ENCODE measurements around the gene FBXL17. TPM values are rescaled to one million over a fixed set of nuclear protein-coding genes. Genes with fewer than 3 reads are reported as not detected.

The FBXL17 gene
- total RNA-seq, 1 donor from 2014 or later: 12.7 TPM

DNA sequence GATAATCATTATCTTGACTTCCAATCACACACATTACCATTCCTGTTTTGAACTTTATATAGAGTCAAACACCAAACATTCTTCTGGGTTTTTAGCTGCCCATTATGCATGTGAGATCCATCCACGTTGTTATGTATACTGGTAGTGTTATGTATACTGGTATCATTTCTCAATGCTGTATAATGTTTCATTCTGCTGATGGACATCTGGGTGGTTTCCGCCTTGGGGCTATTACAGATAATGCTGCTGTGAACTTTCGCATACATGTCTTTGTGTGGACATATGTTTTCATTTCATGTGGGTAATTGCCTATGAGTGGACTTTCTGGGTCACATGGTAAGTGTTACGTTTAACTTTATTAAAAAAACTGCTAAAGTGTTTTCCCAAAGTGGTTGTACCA lies 493.4 kb downstream of the FBXL17 start:
- no peak overlapping the region for H3K27ac ChIP-seq (ENCODE audit: low read depth, low read length)
- Mint-ChIP-seq H3K4me3 (ENCODE audit: unreplicated experiment) (no peak overlapping the region), H3K9me3 (ENCODE audit: unreplicated experiment) (no peaks in the 10 kb centered on the region), H3K4me1 (ENCODE audit: low read depth, unreplicated experiment) (peaks cover 7% of the 10 kb centered on the region), H3K27ac (ENCODE audit: unreplicated experiment) (no peak overlapping the region), H3K27me3 (ENCODE audit: low read depth, unreplicated experiment) (no peaks in the 10 kb centered on the region), H3K36me3 (ENCODE audit: low read depth, unreplicated experiment) (no peaks in the 10 kb centered on the region)
- H4K20me1 ChIP-seq (ENCODE audit: insufficient read depth, low read length): no peaks in the 10 kb centered on the region
- no peak overlapping the region for H3K9ac ChIP-seq (ENCODE audit: low read length)
- H3K4me3 ChIP-seq (ENCODE audit: insufficient read depth, low read depth, low read length): no peak overlapping the region
- FAIRE-seq (no peak), DNase-seq (ENCODE audit: low read depth) (no peak)
- H3K79me2 ChIP-seq (ENCODE audit: insufficient read depth, low read length): no peaks in the 10 kb centered on the region
- H2AFZ ChIP-seq (ENCODE audit: low read depth, low read length): no peak overlapping the region
- H3K4me2 ChIP-seq (ENCODE audit: low read length): no peak overlapping the region
- H3K9me3 ChIP-seq (ENCODE audit: insufficient read depth, low read depth, low read length): no peaks in the 10 kb centered on the region
- no peaks in the 10 kb centered on the region for H3K36me3 ChIP-seq (ENCODE audit: insufficient read depth, low read length)
- H3K4me1 ChIP-seq (ENCODE audit: insufficient read depth, low read length): no peaks in the 10 kb centered on the region
- H3K27me3 ChIP-seq (ENCODE audit: insufficient read depth, low read length): no peaks in the 10 kb centered on the region
- no peak for TF ChIP-seq EZH2 (IDR thresholded peaks at IDR 0.05; ENCODE audit: insufficient read depth, low read length)
- TF ChIP-seq, protein P1, sequence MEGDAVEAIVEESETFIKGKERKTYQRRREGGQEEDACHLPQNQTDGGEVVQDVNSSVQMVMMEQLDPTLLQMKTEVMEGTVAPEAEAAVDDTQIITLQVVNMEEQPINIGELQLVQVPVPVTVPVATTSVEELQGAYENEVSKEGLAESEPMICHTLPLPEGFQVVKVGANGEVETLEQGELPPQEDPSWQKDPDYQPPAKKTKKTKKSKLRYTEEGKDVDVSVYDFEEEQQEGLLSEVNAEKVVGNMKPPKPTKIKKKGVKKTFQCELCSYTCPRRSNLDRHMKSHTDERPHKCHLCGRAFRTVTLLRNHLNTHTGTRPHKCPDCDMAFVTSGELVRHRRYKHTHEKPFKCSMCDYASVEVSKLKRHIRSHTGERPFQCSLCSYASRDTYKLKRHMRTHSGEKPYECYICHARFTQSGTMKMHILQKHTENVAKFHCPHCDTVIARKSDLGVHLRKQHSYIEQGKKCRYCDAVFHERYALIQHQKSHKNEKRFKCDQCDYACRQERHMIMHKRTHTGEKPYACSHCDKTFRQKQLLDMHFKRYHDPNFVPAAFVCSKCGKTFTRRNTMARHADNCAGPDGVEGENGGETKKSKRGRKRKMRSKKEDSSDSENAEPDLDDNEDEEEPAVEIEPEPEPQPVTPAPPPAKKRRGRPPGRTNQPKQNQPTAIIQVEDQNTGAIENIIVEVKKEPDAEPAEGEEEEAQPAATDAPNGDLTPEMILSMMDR (IDR thresholded peaks at IDR 0.05; ENCODE audit: insufficient read depth, low read depth, low read length): no peak

DNA sequence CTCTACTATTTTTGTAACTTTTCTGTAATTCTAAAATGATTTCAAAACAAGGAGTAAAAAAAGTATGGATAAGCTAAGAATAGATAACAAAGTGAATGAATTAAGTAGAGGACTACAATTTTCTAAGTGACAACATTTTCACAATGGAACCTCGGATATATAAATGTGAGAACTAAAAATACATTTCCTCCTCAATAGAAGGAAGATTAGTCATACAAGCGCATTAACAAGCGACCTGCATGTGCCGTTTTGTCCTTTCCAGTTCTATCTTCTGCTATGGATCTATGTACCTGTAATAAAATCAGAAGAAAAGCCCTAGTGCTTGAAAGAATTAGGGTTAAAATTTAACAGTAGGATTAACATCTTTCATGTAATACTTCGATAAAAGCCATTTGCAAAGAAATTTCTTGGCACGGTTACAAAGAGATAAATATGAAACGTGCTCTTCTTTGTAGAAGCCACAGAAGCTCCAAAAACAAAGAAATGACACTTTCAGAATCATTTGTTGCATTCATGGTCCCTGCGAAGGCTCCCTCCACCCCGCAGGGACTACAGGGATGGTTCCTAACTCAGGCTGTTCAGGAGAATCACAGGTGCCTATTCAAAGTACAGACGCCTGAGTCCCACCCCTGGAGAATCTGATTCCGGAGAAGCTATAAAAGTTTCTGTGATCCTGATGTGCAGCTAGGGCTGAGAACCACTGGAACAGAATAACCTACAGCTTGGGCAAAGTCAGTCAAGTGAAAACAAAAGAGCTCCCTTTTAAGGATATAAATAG lies 494.5 kb downstream of the FBXL17 start:
- DNase-seq (ENCODE audit: low read depth) (no peak), FAIRE-seq (peak; percentile 58)
- Histone ChIP-seq H3K36me3 (ENCODE audit: insufficient read depth, low read length) (no peaks in the 10 kb centered on the region), H2AFZ (ENCODE audit: low read depth, low read length) (no peak overlapping the region), H4K20me1 (ENCODE audit: insufficient read depth, low read length) (no peaks in the 10 kb centered on the region), H3K27ac (ENCODE audit: low read depth, low read length) (no peak overlapping the region), H3K27me3 (ENCODE audit: insufficient read depth, low read length) (no peaks in the 10 kb centered on the region), H3K9ac (ENCODE audit: low read length) (no peak overlapping the region), H3K79me2 (ENCODE audit: insufficient read depth, low read length) (no peaks in the 10 kb centered on the region), H3K9me3 (ENCODE audit: insufficient read depth, low read depth, low read length) (no peaks in the 10 kb centered on the region), H3K4me3 (ENCODE audit: insufficient read depth, low read depth, low read length) (no peak overlapping the region), H3K4me2 (ENCODE audit: low read length) (no peak overlapping the region), H3K4me1 (ENCODE audit: insufficient read depth, low read length) (no peaks in the 10 kb centered on the region)
- Mint-ChIP-seq H3K9me3 (ENCODE audit: unreplicated experiment) (no peaks in the 10 kb centered on the region), H3K27ac (ENCODE audit: unreplicated experiment) (no peak overlapping the region), H3K4me3 (ENCODE audit: unreplicated experiment) (no peak overlapping the region), H3K4me1 (ENCODE audit: low read depth, unreplicated experiment) (peaks cover 7% of the 10 kb centered on the region), H3K36me3 (ENCODE audit: low read depth, unreplicated experiment) (no peaks in the 10 kb centered on the region), H3K27me3 (ENCODE audit: low read depth, unreplicated experiment) (no peaks in the 10 kb centered on the region)
- TF ChIP-seq, protein P1 (IDR thresholded peaks at IDR 0.05; ENCODE audit: insufficient read depth, low read depth, low read length): no peak
- TF ChIP-seq EZH2 (IDR thresholded peaks at IDR 0.05; ENCODE audit: insufficient read depth, low read length): no peak

DNA sequence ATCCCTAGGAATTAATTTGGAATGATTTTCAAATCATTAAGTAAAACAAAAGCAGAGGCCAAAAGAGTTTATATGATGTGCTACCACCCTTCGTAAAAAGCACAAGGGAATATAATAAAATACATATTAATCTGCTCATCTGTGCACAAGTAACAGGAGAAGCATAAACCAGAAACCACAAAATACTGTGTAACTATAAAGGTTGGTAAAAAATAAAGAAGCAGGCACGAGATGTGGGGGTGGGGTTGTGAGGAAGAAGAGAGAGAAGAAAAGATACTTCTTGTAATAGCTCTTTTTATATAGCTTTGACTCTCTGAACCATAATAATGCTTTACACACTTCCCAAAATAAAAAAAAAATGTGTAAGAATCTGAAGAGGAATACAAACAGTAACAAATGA lies 496.3 kb downstream of the FBXL17 start:
- Histone ChIP-seq H3K9me3 (ENCODE audit: insufficient read depth, low read depth, low read length) (no peaks in the 10 kb centered on the region), H3K4me1 (ENCODE audit: insufficient read depth, low read length) (no peaks in the 10 kb centered on the region), H3K4me3 (ENCODE audit: insufficient read depth, low read depth, low read length) (no peak overlapping the region), H3K36me3 (ENCODE audit: insufficient read depth, low read length) (no peaks in the 10 kb centered on the region), H3K27me3 (ENCODE audit: insufficient read depth, low read length) (no peaks in the 10 kb centered on the region), H3K79me2 (ENCODE audit: insufficient read depth, low read length) (no peaks in the 10 kb centered on the region), H3K9ac (ENCODE audit: low read length) (no peak overlapping the region), H3K27ac (ENCODE audit: low read depth, low read length) (no peak overlapping the region), H2AFZ (ENCODE audit: low read depth, low read length) (no peak overlapping the region), H4K20me1 (ENCODE audit: insufficient read depth, low read length) (no peaks in the 10 kb centered on the region), H3K4me2 (ENCODE audit: low read length) (no peak overlapping the region)
- Mint-ChIP-seq H3K4me3 (ENCODE audit: unreplicated experiment) (no peak overlapping the region), H3K9me3 (ENCODE audit: unreplicated experiment) (no peaks in the 10 kb centered on the region), H3K4me1 (ENCODE audit: low read depth, unreplicated experiment) (peaks cover 7% of the 10 kb centered on the region), H3K27me3 (ENCODE audit: low read depth, unreplicated experiment) (no peaks in the 10 kb centered on the region), H3K36me3 (ENCODE audit: low read depth, unreplicated experiment) (no peaks in the 10 kb centered on the region), H3K27ac (ENCODE audit: unreplicated experiment) (no peak overlapping the region)
- no peak for TF ChIP-seq EZH2 (IDR thresholded peaks at IDR 0.05; ENCODE audit: insufficient read depth, low read length)
- TF ChIP-seq, protein P1 (IDR thresholded peaks at IDR 0.05; ENCODE audit: insufficient read depth, low read depth, low read length): no peak
- FAIRE-seq (no peak), DNase-seq (ENCODE audit: low read depth) (no peak)
